Activated CD8-positive, alpha-beta memory T cell treated with anti-CD3 and anti-CD28 coated beads, Interleukin-2, amount 50 U/mL, for 48 hours (primary cell): Measurements from ENCODE around the gene BRIP1.
A peak's percentile ranks its signal among the peaks of the same experiment; 100 is the strongest.
"Not testable (repeated sequence)": the region's sequence is repeated elsewhere in the genome, so short reads cannot be mapped to it uniquely, and the experiment has no call there.

Source experiments
- DNase-seq: peaks from one replicate; pipeline ENCODE4 v3.0.0-alpha.2; 2020

Gene BRIP1

GRCh38 chr17:61862105-61862574 is 1.2 kb downstream of the BRIP1 start:
- no peak for DNase-seq

GRCh38 chr17:61860397-61860796 is 2.9 kb downstream of the BRIP1 start:
- not testable (repeated sequence) for DNase-seq

GRCh38 chr17:61856035-61856434 is 7.3 kb downstream of the BRIP1 start:
- no peak for DNase-seq

- no peak for DNase-seq
Observed at GRCh38 chr17:61852857-61853256, 10.5 kb downstream of the BRIP1 start.

- DNase-seq, result no peak
Observed at GRCh38 chr17:61849674-61850073, 13.7 kb downstream of the BRIP1 start.

GRCh38 chr17:61848896-61849295 is 14.4 kb downstream of the BRIP1 start:
- DNase-seq, result no peak

GRCh38 chr17:61848247-61848646 is 15.1 kb downstream of the BRIP1 start:
- no peak for DNase-seq

GRCh38 chr17:61847659-61848058 is 15.7 kb downstream of the BRIP1 start:
- no peak for DNase-seq

- no peak for DNase-seq
Observed at GRCh38 chr17:61846761-61847375, 16.5 kb downstream of the BRIP1 start.

GRCh38 chr17:61846088-61846487 is 17.2 kb downstream of the BRIP1 start:
- DNase-seq, result no peak

GRCh38 chr17:61843435-61843834 is 19.9 kb downstream of the BRIP1 start:
- DNase-seq, result no peak

- no peak for DNase-seq
Observed at GRCh38 chr17:61842899-61843298, 20.4 kb downstream of the BRIP1 start.

- no peak for DNase-seq
Observed at GRCh38 chr17:61839300-61839786, 24.0 kb downstream of the BRIP1 start.

GRCh38 chr17:61837175-61838051 is 25.9 kb downstream of the BRIP1 start:
- DNase-seq, result peak; percentile 59

GRCh38 chr17:61836266-61837174 is 26.8 kb downstream of the BRIP1 start:
- DNase-seq, result no peak

- no peak for DNase-seq
Observed at GRCh38 chr17:61835606-61836005, 27.7 kb downstream of the BRIP1 start.

- no peak for DNase-seq
Observed at GRCh38 chr17:61834610-61835009, 28.7 kb downstream of the BRIP1 start.

- no peak for DNase-seq
Observed at GRCh38 chr17:61833536-61834193, 29.7 kb downstream of the BRIP1 start.

- DNase-seq, result no peak
Observed at GRCh38 chr17:61832463-61832862, 30.9 kb downstream of the BRIP1 start.

- no peak for DNase-seq
Observed at GRCh38 chr17:61831099-61831498, 32.2 kb downstream of the BRIP1 start.

GRCh38 chr17:61828694-61829093 is 34.6 kb downstream of the BRIP1 start:
- DNase-seq, result no peak

GRCh38 chr17:61827649-61828395 is 35.5 kb downstream of the BRIP1 start:
- no peak for DNase-seq
